ENCODE data around the gene STAB1. TPM values are rescaled to one million over a fixed set of nuclear protein-coding genes. Genes with fewer than 3 reads are reported as not detected.

STAB1 gene
- polyA plus RNA-seq, 1 donor (not counting 4 experiments of a cell fraction or from before 2014, with no cell fraction given): not detected

DNA sequence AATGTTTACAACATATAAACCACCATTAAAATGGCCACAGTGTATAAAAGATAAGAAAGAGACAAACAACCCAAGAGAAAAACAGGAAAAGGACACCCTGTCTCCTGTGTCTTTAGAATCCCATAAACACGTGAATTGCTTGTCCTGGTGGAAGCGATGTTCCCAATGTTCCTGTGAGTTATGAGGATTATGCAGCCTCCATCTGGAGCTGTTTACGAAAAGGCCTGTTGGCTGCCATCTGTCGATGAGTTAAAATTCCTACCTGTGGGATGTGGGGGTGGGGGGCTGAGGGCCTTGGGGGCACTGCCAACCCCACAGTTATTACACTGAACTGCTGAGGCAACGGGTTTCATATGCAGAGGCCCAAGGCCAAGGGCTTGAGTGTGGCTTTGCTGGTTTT is 26.1 kb upstream of the STAB1 start:
- H3K79me2 ChIP-seq (ENCODE audit: control insufficient read depth, insufficient read depth, low read length): peaks cover 33% of the 10 kb centered on the region
- no peak overlapping the region for H3K4me3 ChIP-seq (ENCODE audit: control insufficient read depth in 2 of 3, extremely low read depth in 1 of 3, insufficient read depth in 2 of 3, low read depth in 1 of 3, low read length in 3 of 3)
- FAIRE-seq (no peak), DNase-seq (ENCODE audit: low read depth, low spot score) (no peak)
- no peaks in the 10 kb centered on the region for H3K9me3 ChIP-seq (ENCODE audit: control insufficient read depth, low read depth, low read length)
- H3K9ac ChIP-seq (ENCODE audit: control insufficient read depth, extremely low read depth, insufficient read depth, low read length): no peak overlapping the region
- no peak for TF ChIP-seq CTCF (optimal IDR thresholded peaks at IDR 0.05 in 1 of 3, IDR thresholded peaks at IDR 0.05 in 1 of 3, conservative IDR thresholded peaks at IDR 0.05 in 1 of 3; ENCODE audit: extremely low read depth in 1 of 3, insufficient read depth in 2 of 3, low read length in 3 of 3)
- no peak for TF ChIP-seq EZH2 (IDR thresholded peaks at IDR 0.05; ENCODE audit: low read length)
- H3K4me2 ChIP-seq (ENCODE audit: control insufficient read depth, extremely low read depth, insufficient read depth, low read depth, low read length): no peak overlapping the region
- dilution Hi-C loops (cut with MboI; ENCODE audit: extremely low pct_ligation_motif_present, low sequenced_read_pairs): no loop called here
- no peaks in the 10 kb centered on the region for H3K27me3 ChIP-seq (ENCODE audit: control insufficient read depth, extremely low read depth, insufficient read depth, low read length)
- peaks cover 4% of the 10 kb centered on the region for H4K20me1 ChIP-seq (ENCODE audit: control insufficient read depth, extremely low read depth, insufficient read depth, low read length)
- no peak overlapping the region for H3K27ac ChIP-seq (ENCODE audit: control insufficient read depth, insufficient read depth, low read length)
- H3K4me1 ChIP-seq (ENCODE audit: control insufficient read depth, extremely low read depth, insufficient read depth, low read length): no peaks in the 10 kb centered on the region
- H3K36me3 ChIP-seq (ENCODE audit: control insufficient read depth in 2 of 2, extremely low read depth in 1 of 2, insufficient read depth in 2 of 2, low read length in 2 of 2): peaks cover 32 to 44% of the 10 kb centered on the region in 2 experiments
- H3K9me1 ChIP-seq (ENCODE audit: control insufficient read depth, extremely low read depth, insufficient read depth, low read length): no peaks in the 10 kb centered on the region
- no peak overlapping the region for H2AFZ ChIP-seq (ENCODE audit: control insufficient read depth, low read length)

GRCh38 chr3:52470920-52471319 is 24.2 kb upstream of the STAB1 start:
- dilution Hi-C loops (cut with MboI; ENCODE audit: extremely low pct_ligation_motif_present, low sequenced_read_pairs): no loop called here
- Histone ChIP-seq H4K20me1 (ENCODE audit: control insufficient read depth, extremely low read depth, insufficient read depth, low read length) (peaks cover 4% of the 10 kb centered on the region), H3K4me3 (ENCODE audit: control insufficient read depth in 2 of 3, extremely low read depth in 1 of 3, insufficient read depth in 2 of 3, low read depth in 1 of 3, low read length in 3 of 3) (no peak overlapping the region), H3K4me2 (ENCODE audit: control insufficient read depth, extremely low read depth, insufficient read depth, low read depth, low read length) (no peak overlapping the region), H3K9ac (ENCODE audit: control insufficient read depth, extremely low read depth, insufficient read depth, low read length) (no peak overlapping the region), H3K9me3 (ENCODE audit: control insufficient read depth, low read depth, low read length) (no peaks in the 10 kb centered on the region), H3K4me1 (ENCODE audit: control insufficient read depth, extremely low read depth, insufficient read depth, low read length) (no peaks in the 10 kb centered on the region), H3K36me3 (ENCODE audit: control insufficient read depth in 2 of 2, extremely low read depth in 1 of 2, insufficient read depth in 2 of 2, low read length in 2 of 2) (peaks cover 41 to 48% of the 10 kb centered on the region in 2 experiments), H3K27ac (ENCODE audit: control insufficient read depth, insufficient read depth, low read length) (no peak overlapping the region), H2AFZ (ENCODE audit: control insufficient read depth, low read length) (no peak overlapping the region), H3K27me3 (ENCODE audit: control insufficient read depth, extremely low read depth, insufficient read depth, low read length) (no peaks in the 10 kb centered on the region), H3K79me2 (ENCODE audit: control insufficient read depth, insufficient read depth, low read length) (peaks cover 21% of the 10 kb centered on the region), H3K9me1 (ENCODE audit: control insufficient read depth, extremely low read depth, insufficient read depth, low read length) (no peaks in the 10 kb centered on the region)
- TF ChIP-seq EZH2 (IDR thresholded peaks at IDR 0.05; ENCODE audit: low read length) (no peak), CTCF (optimal IDR thresholded peaks at IDR 0.05 in 1 of 3, IDR thresholded peaks at IDR 0.05 in 1 of 3, conservative IDR thresholded peaks at IDR 0.05 in 1 of 3; ENCODE audit: extremely low read depth in 1 of 3, insufficient read depth in 2 of 3, low read length in 3 of 3) (no peak)
- FAIRE-seq: no peak
- DNase-seq (ENCODE audit: low read depth, low spot score): no peak
